K562 (cell line): Measurements from ENCODE around the gene CNPY2. TPM values are rescaled to one million over a fixed set of nuclear protein-coding genes. Genes with fewer than 3 reads are reported as not detected.

Source experiments
- ARID1B ChIP-seq: fragments of 450-650 bp; IDR thresholded peaks from 2 replicates; pipeline ENCODE4 v1.6.1; 2016; ENCODE audit warnings: antibody characterized with exemption, mild to moderate bottlenecking, inconsistent platforms
- ARID3A ChIP-seq: IDR thresholded peaks from 2 replicates; pipeline ENCODE4 v1.6.1; 2012; ENCODE audit warnings: low read depth, low read length, improper control_type of control experiment, borderline replicate concordance
- CHCHD3 ChIP-seq: fragments of 250-450 bp; sonication (Bioruptor Pico); IDR thresholded peaks from 2 replicates; pipeline ENCODE4 v2.1.2; 2022; ENCODE audit warnings: mild to moderate bottlenecking
- ESRRB ChIP-seq: fragments of 250-450 bp; sonication (Bioruptor Pico); IDR thresholded peaks from 2 replicates; pipeline ENCODE4 v1.5.0; 2020; ENCODE audit warnings: mild to moderate bottlenecking, moderate library complexity, borderline replicate concordance
- HLTF ChIP-seq: fragments of 450-650 bp; IDR thresholded peaks from 2 replicates; pipeline ENCODE4 v1.6.1; 2016
- RBFOX2 ChIP-seq: fragments of 200-400 bp; formaldehyde crosslinking; IDR thresholded peaks from 2 replicates; pipeline ENCODE4 v1.6.1; 2017; ENCODE audit warnings: low read depth, mild to moderate bottlenecking, low read length, moderate library complexity
- RBM34 ChIP-seq: fragments of 200-400 bp; formaldehyde crosslinking; IDR thresholded peaks from 2 replicates; pipeline ENCODE4 v1.6.1; 2018; ENCODE audit warnings: low read length, borderline replicate concordance; ENCODE audit not compliant: insufficient read depth
- TAF7 ChIP-seq: fragments of 450-650 bp; IDR thresholded peaks from 2 replicates; pipeline ENCODE4 v1.6.1; 2016; ENCODE audit warnings: missing genetic modification characterization, missing compliant biosample characterization
- TEAD1 ChIP-seq, 2 experiments: fragments of 450-650 bp in 1 of 2; sonication (generic) in 1 of 2; formaldehyde crosslinking; IDR thresholded peaks; 2 replicates each; pipeline versions ENCODE4 v1.4.0 to v1.8.0; 2020 to 2022; ENCODE audit warnings: mild to moderate bottlenecking in 2 of 2, missing genetic modification reagents in 1 of 2
- ZC3H11A ChIP-seq: IDR thresholded peaks from 2 replicates; pipeline ENCODE4 v1.6.1; 2012; ENCODE audit warnings: low read depth, low read length, improper control_type of control experiment
- ZFP30 ChIP-seq: fragments of 250-450 bp; sonication (Bioruptor Pico); IDR thresholded peaks from 2 replicates; pipeline ENCODE4 v1.8.0; 2022; ENCODE audit warnings: moderate library complexity, mild to moderate bottlenecking, inconsistent platforms, borderline replicate concordance
- ZNF121 ChIP-seq: sonication (generic); formaldehyde crosslinking; conservative IDR thresholded peaks from 2 replicates; pipeline ENCODE4 v1.8.0; 2022; ENCODE audit warnings: missing genetic modification reagents
- ZNF140 ChIP-seq: fragments of 250-450 bp; sonication (Bioruptor Pico); IDR thresholded peaks from 2 replicates; pipeline ENCODE4 v1.8.0; 2021; ENCODE audit warnings: moderate library complexity, mild to moderate bottlenecking, inconsistent platforms
- polyA plus RNA-seq, 8 experiments: library from polyadenylated mRNA; depleted of rRNA in 4 of 8; stranded (reverse) in 5 of 8; unstranded in 3 of 8; fragments of >200 nt; fragmentation: Nextera tagmentation in 2 of 8; fragmentation: Illumina TruSeq in 1 of 8; extraction: Ambion mirVana in 2 of 8; extraction: Trizol in 1 of 8; gene quantifications; 2 replicates each; pipeline versions ENCODE4 v1.2.1 to v1.2.3, GENCODE V29; 2011 to 2014; ENCODE audit warnings: inconsistent platforms in 1 of 8, missing spikeins in 1 of 8
- total RNA-seq, 7 experiments: library from RNA; depleted of rRNA in 6 of 7; stranded (reverse); fragments of >200 nt in 6 of 7; fragmentation: Illumina TruSeq in 2 of 7; extraction: Trizol in 2 of 7; gene quantifications; 2 replicates each; pipeline versions ENCODE4 v1.2.1 to v1.2.3, GENCODE V29; 2011 to 2021; ENCODE audit warnings: low replicate concordance in 1 of 7
- TF ChIP-seq, protein P1 (sequence below): fragments of 450-650 bp; IDR thresholded peaks from 2 replicates; pipeline ENCODE4 v1.6.1; 2016; ENCODE audit warnings: borderline replicate concordance
- TF ChIP-seq, protein P2 (sequence below): fragments of 250-450 bp; sonication (Bioruptor Pico); IDR thresholded peaks from 2 replicates; pipeline ENCODE4 v1.5.1; 2021; ENCODE audit warnings: mild to moderate bottlenecking
- TF ChIP-seq, protein P3 (sequence below): fragments of 450-650 bp; formaldehyde crosslinking; IDR thresholded peaks from 2 replicates; pipeline ENCODE4 v1.4.0; 2020; ENCODE audit warnings: mild to moderate bottlenecking
- TF ChIP-seq, protein P4 (sequence below): IDR thresholded peaks from 3 replicates; pipeline ENCODE4 v1.6.1; 2011; ENCODE audit warnings: borderline replicate concordance, mild to moderate bottlenecking, moderate library complexity; ENCODE audit not compliant: insufficient read length; ENCODE audit errors: extremely low read depth

Gene CNPY2
- total and polyA plus RNA-seq, 9 of the 15 experiments (the other 6 are each of a cell fraction or from before 2014, with no cell fraction given), result 33.8 to 190 (median 138) TPM

DNA sequence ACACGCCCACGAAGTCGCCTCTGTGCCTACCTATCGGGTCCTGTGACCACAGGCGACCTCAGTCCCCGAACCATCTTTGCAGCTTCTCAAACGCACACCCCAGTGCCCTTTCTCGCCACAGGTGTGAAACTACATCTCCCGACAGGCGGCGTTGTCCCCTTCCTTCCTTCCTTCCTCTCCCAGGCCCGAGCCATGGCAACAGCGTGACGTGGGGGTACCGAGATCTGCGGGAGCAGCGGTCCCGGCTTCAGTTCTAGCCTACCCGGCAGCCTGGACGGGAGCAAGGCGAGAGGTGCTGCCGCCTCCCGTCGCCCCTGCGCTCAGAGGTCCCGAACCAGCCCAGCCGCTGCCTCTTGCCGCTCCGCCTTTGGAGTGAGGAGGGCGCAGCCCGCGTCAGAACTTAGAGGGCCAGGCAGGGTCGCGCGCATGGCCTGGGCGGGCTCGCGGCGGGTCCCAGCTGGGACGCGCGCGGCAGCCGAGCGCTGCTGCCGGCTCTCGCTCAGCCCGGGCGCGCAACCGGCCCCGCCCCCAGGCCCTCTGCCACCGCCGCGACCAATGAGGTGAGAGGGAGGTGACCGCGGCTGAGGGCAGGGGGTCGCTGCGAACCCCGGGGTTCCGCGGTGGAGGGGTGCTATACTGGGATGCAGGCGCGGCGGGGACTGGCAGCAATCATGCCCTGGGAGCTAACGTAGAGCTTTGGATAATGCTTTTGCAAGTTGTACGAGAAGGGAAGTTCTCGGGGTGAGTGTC, 48.9 kb downstream of the CNPY2 start, which contains the start of gene COQ10A (continued):
- TF ChIP-seq, protein P1, sequence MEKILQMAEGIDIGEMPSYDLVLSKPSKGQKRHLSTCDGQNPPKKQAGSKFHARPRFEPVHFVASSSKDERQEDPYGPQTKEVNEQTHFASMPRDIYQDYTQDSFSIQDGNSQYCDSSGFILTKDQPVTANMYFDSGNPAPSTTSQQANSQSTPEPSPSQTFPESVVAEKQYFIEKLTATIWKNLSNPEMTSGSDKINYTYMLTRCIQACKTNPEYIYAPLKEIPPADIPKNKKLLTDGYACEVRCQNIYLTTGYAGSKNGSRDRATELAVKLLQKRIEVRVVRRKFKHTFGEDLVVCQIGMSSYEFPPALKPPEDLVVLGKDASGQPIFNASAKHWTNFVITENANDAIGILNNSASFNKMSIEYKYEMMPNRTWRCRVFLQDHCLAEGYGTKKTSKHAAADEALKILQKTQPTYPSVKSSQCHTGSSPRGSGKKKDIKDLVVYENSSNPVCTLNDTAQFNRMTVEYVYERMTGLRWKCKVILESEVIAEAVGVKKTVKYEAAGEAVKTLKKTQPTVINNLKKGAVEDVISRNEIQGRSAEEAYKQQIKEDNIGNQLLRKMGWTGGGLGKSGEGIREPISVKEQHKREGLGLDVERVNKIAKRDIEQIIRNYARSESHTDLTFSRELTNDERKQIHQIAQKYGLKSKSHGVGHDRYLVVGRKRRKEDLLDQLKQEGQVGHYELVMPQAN, result peak; percentile 68
- TF ChIP-seq ZFP30 (CRISPR knock-in tag) (no peak), ESRRB (CRISPR knock-in tag) (no peak), ZNF121 (CRISPR knock-in tag) (no peak), ARID3A (no peak), CHCHD3 (CRISPR knock-in tag) (no peak), TEAD1 (CRISPR knock-in tag; IDR thresholded peaks at IDR 0.05) (peak; percentile 41 to 61; a peak in 3 of 4 replicates), TAF7 (tag) (peak; percentile 56; the same call in 1 of the 2 replicates), ARID1B (no peak), HLTF (no peak; the same call in 1 of the 2 replicates), RBM34 (no peak), ZNF140 (CRISPR knock-in tag) (no peak), ZC3H11A (no peak), RBFOX2 (peak; percentile 95)
- TF ChIP-seq, protein P2, sequence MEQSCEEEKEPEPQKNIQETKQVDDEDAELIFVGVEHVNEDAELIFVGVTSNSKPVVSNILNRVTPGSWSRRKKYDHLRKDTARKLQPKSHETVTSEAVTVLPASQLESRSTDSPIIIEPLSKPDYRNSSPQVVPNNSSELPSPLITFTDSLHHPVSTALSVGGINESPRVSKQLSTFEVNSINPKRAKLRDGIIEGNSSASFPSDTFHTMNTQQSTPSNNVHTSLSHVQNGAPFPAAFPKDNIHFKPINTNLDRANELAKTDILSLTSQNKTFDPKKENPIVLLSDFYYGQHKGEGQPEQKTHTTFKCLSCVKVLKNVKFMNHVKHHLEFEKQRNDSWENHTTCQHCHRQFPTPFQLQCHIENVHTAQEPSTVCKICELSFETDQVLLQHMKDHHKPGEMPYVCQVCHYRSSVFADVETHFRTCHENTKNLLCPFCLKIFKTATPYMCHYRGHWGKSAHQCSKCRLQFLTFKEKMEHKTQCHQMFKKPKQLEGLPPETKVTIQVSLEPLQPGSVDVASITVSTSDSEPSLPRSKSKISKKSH, result no peak
- TF ChIP-seq, protein P3, sequence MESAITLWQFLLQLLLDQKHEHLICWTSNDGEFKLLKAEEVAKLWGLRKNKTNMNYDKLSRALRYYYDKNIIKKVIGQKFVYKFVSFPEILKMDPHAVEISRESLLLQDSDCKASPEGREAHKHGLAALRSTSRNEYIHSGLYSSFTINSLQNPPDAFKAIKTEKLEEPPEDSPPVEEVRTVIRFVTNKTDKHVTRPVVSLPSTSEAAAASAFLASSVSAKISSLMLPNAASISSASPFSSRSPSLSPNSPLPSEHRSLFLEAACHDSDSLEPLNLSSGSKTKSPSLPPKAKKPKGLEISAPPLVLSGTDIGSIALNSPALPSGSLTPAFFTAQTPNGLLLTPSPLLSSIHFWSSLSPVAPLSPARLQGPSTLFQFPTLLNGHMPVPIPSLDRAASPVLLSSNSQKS (CRISPR knock-in tag), result no peak
- TF ChIP-seq, protein P4, sequence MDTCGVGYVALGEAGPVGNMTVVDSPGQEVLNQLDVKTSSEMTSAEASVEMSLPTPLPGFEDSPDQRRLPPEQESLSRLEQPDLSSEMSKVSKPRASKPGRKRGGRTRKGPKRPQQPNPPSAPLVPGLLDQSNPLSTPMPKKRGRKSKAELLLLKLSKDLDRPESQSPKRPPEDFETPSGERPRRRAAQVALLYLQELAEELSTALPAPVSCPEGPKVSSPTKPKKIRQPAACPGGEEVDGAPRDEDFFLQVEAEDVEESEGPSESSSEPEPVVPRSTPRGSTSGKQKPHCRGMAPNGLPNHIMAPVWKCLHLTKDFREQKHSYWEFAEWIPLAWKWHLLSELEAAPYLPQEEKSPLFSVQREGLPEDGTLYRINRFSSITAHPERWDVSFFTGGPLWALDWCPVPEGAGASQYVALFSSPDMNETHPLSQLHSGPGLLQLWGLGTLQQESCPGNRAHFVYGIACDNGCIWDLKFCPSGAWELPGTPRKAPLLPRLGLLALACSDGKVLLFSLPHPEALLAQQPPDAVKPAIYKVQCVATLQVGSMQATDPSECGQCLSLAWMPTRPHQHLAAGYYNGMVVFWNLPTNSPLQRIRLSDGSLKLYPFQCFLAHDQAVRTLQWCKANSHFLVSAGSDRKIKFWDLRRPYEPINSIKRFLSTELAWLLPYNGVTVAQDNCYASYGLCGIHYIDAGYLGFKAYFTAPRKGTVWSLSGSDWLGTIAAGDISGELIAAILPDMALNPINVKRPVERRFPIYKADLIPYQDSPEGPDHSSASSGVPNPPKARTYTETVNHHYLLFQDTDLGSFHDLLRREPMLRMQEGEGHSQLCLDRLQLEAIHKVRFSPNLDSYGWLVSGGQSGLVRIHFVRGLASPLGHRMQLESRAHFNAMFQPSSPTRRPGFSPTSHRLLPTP, result no peak
